PFSK-1 (cell line): ENCODE measurements around the gene DMAC2.

Experiments
- FOXP2 ChIP-seq: optimal IDR thresholded peaks from 2 replicates; pipeline ENCODE3; 2011; ENCODE audit warnings: borderline replicate concordance, control low read depth, inconsistent platforms; ENCODE audit not compliant: insufficient read depth; ENCODE audit errors: extremely low read length, extremely low read depth
- POLR2AphosphoS5 ChIP-seq: IDR thresholded peaks from 2 replicates; pipeline ENCODE4 v1.6.1; 2012; ENCODE audit warnings: low read depth, mild to moderate bottlenecking, control low read depth, low read length, moderate library complexity
- REST ChIP-seq, 2 experiments: IDR thresholded peaks; 2 replicates each; pipeline versions ENCODE4 v1.6.1 to v1.8.0; 2011 to 2012; ENCODE audit warnings: low read depth in 2 of 2, low read length in 2 of 2, control low read depth in 1 of 2, inconsistent platforms in 1 of 2, mild to moderate bottlenecking in 1 of 2, moderate library complexity in 1 of 2; ENCODE audit not compliant: insufficient read depth in 1 of 2
- SIN3A ChIP-seq: IDR thresholded peaks from 2 replicates; pipeline ENCODE4 v1.6.1; 2012; ENCODE audit warnings: mild to moderate bottlenecking, low read length, moderate library complexity, borderline replicate concordance; ENCODE audit not compliant: insufficient read depth
- TAF1 ChIP-seq: IDR thresholded peaks from 2 replicates; pipeline ENCODE4 v1.6.1; 2012; ENCODE audit warnings: low read length, control low read depth, borderline replicate concordance; ENCODE audit not compliant: insufficient read depth

DNA sequence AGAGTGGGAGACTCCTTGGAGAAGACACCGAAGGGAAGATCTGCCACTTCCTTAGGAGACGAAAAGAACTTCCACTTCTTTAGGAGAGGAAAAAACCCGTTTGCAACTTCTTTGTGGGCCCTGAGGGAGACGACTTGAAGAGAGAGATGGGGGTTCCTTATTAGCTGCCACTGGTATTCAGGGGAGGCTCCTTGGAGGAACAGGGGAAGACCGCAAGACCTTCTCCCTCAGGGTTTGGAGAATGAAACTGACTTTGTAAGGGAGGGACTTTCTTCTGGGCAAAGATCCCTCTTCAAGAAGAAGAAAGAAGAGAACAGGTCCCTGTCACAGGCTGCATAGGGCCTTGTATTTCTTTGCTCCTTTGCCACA lies 41.7 kb downstream of the DMAC2 start:
- TF ChIP-seq POLR2AphosphoS5 (no peak), TAF1 (no peak), REST (IDR thresholded peaks at IDR 0.05; ENCODE audit: insufficient read depth in 1 of 2, low read depth in 2 of 2, low read length in 2 of 2) (no peak), FOXP2 (no peak), SIN3A (no peak)
